Testis (tissue), 3 donors: ENCODE data around the gene ARSG. TPM values are rescaled to one million over a fixed set of nuclear protein-coding genes. Genes with fewer than 3 reads are reported as not detected.

Source experiments
- DNase-seq: peaks from one replicate; pipeline ENCODE4 v3.0.0-alpha.2; 2019
- H3K27ac ChIP-seq, 2 donors: fragments of 200-600 bp; sonication (generic); one replicate each; pipeline ENCODE4 v1.5.1; 2019
- H3K27me3 ChIP-seq: fragments of 200-600 bp; sonication (generic); one replicate; pipeline ENCODE4 v1.5.1; 2019
- H3K36me3 ChIP-seq: fragments of 200-600 bp; sonication (generic); one replicate; pipeline ENCODE4 v1.5.1; 2017; ENCODE audit warnings: low read depth; ENCODE audit errors: missing control alignments
- H3K4me1 ChIP-seq: fragments of 200-600 bp; sonication (generic); one replicate; pipeline ENCODE4 v1.5.1; 2019
- H3K4me3 ChIP-seq, 2 donors: fragments of 200-600 bp; sonication (generic); one replicate each; pipeline ENCODE4 v1.5.1; 2017 to 2019
- H3K9me3 ChIP-seq: fragments of 200-600 bp; sonication (generic); one replicate; pipeline ENCODE4 v1.5.1; 2017
- CTCF ChIP-seq, 3 experiments: fragments of 450-650 bp in 2 of 3; fragments of 200-600 bp in 1 of 3; sonication (generic) in 1 of 3; IDR thresholded peaks; one replicate each; pipeline ENCODE4 v1.5.1; 2016 to 2019; ENCODE audit warnings: antibody characterized with exemption in 3 of 3, mild to moderate bottlenecking in 2 of 3, moderate library complexity in 1 of 3
- POLR2A ChIP-seq: fragments of 450-650 bp; IDR thresholded peaks from one replicate; pipeline ENCODE4 v1.6.1; 2017; ENCODE audit warnings: antibody characterized with exemption, mild to moderate bottlenecking, moderate library complexity
- WGBS, 2 donors: methylation state at CpG; one replicate each; pipeline ENCODE4 v1.1.5; 2018; 5-methylcytosine and 5-hydroxymethylcytosine counted together
- intact Hi-C: fragments of 100-400 bp; cut with DNase I; formaldehyde crosslinking; loops from one replicate; pipeline ENCODE4 v1.15.1; 2023; ENCODE audit warnings: low total_unique reads
- polyA plus RNA-seq: library from polyadenylated mRNA; stranded (reverse); fragments of 350-450 nt; fragmentation: Illumina TruSeq; extraction: RNeasy Lipid Tissue Mini Kit (QIAGEN cat#74804); gene quantifications from one replicate; pipeline ENCODE4 v1.2.3, GENCODE V29; 2014; ENCODE audit warnings: low read depth, low replicate concordance; ENCODE audit not compliant: insufficient read depth
- total RNA-seq, 2 donors: library from RNA; depleted of rRNA; stranded (reverse); fragments of >200 nt; gene quantifications; one replicate each; pipeline ENCODE4 v1.2.3, GENCODE V29; 2016

The ARSG gene
- total and polyA plus RNA-seq, 3 donors from 2014 or later: 7.4 to 16.9 (median 12.5) TPM

GRCh38 chr17:68289473-68289872 is 1.8 kb upstream of the ARSG start:
- H3K36me3 ChIP-seq: no peaks in the 10 kb centered on the region
- 39 to 40% methylated on average over 7 of the region's 7 CpGs for WGBS, 2 donors
- H3K9me3 ChIP-seq: no peaks in the 10 kb centered on the region
- H3K4me3 ChIP-seq: peak overlapping the region in 1 of 2 donors; percentile 64
- TF ChIP-seq CTCF (IDR thresholded peaks at IDR 0.05): no peak
- no peaks in the 10 kb centered on the region for H3K27me3 ChIP-seq
- DNase-seq: no peak
- H3K4me1 ChIP-seq: no peaks in the 10 kb centered on the region
- H3K27ac ChIP-seq: peak overlapping the region in 1 of 2 donors; percentile 16
- intact Hi-C loops: no loop called here

- WGBS, 2 donors: 5 to 11% methylated on average over 9 of the region's 9 CpGs
- intact Hi-C loops: no loop called here
- TF ChIP-seq CTCF (IDR thresholded peaks at IDR 0.05): no peak
- TF ChIP-seq POLR2A: no peak
- no peaks in the 10 kb centered on the region for H3K27me3 ChIP-seq
- H3K9me3 ChIP-seq: no peaks in the 10 kb centered on the region
- no peaks in the 10 kb centered on the region for H3K4me1 ChIP-seq
- H3K36me3 ChIP-seq: no peaks in the 10 kb centered on the region
- DNase-seq: no peak
- H3K27ac ChIP-seq: peak overlapping the region; percentile 2 to 16
- peak overlapping the region; percentile 64 to 66 for H3K4me3 ChIP-seq
Observed at GRCh38 chr17:68289936-68290267, 1.4 kb upstream of the ARSG start.

- intact Hi-C loops: no loop called here
- 0 to 1% methylated on average over 26 to 50 of the region's 50 CpGs for WGBS, 2 donors
- TF ChIP-seq CTCF (IDR thresholded peaks at IDR 0.05) (no peak), POLR2A (no peak)
Observed at GRCh38 chr17:68290268-68290954, 884 bp upstream of the ARSG start.

GRCh38 chr17:68291836-68292688 is 767 bp downstream of the ARSG start:
- intact Hi-C loops: no loop called here
- peak; percentile 67 for DNase-seq
- Histone ChIP-seq H3K27me3 (no peaks in the 10 kb centered on the region), H3K9me3 (no peaks in the 10 kb centered on the region), H3K36me3 (no peaks in the 10 kb centered on the region), H3K27ac (peak overlapping the region; percentile 51 to 73), H3K4me3 (peak overlapping the region; percentile 64 to 66), H3K4me1 (no peaks in the 10 kb centered on the region)
- TF ChIP-seq POLR2A (no peak), CTCF (IDR thresholded peaks at IDR 0.05) (no peak)
- WGBS, 2 donors: 0 to 2% methylated on average over 34 to 70 of the region's 76 CpGs

More at GRCh38 chr17:68290268-68290954, 884 bp upstream of the ARSG start:
- Histone ChIP-seq H3K4me1 (no peaks in the 10 kb centered on the region), H3K9me3 (no peaks in the 10 kb centered on the region), H3K36me3 (no peaks in the 10 kb centered on the region), H3K27me3 (no peaks in the 10 kb centered on the region), H3K27ac (peak overlapping the region; percentile 2 to 73), H3K4me3 (peak overlapping the region; percentile 64 to 66)
- peak; percentile 35 for DNase-seq
